Measurements from ENCODE around the gene WHRN.

WHRN gene

GRCh38 chr9:114513055-114513958 is 8.0 kb upstream of the WHRN start:
- DNase-seq: no peak

- DNase-seq: no peak
These were observed 7.0 kb upstream of the WHRN start for GRCh38 chr9:114511978-114512874.

GRCh38 chr9:114507726-114508125 is 2.5 kb upstream of the WHRN start:
- DNase-seq: peak; percentile 62

- no peak for DNase-seq
These were observed 763 bp upstream of the WHRN start for GRCh38 chr9:114506082-114506390.

GRCh38 chr9:114504341-114505186 is 709 bp downstream of the WHRN start:
- peak; percentile 47 for DNase-seq

GRCh38 chr9:114503522-114504340 is 1.5 kb downstream of the WHRN start:
- peak; percentile 39 for DNase-seq

GRCh38 chr9:114503009-114503408 is 2.3 kb downstream of the WHRN start:
- no peak for DNase-seq

GRCh38 chr9:114501796-114502682 is 3.2 kb downstream of the WHRN start:
- no peak for DNase-seq

GRCh38 chr9:114500697-114501292 is 4.5 kb downstream of the WHRN start:
- DNase-seq: no peak

- no peak for DNase-seq
These were observed 5.2 kb downstream of the WHRN start for GRCh38 chr9:114499941-114500696.

GRCh38 chr9:114499528-114499927 is 5.7 kb downstream of the WHRN start:
- DNase-seq: no peak

GRCh38 chr9:114497727-114498382 is 7.4 kb downstream of the WHRN start:
- no peak for DNase-seq

- DNase-seq: no peak
These were observed 8.0 kb downstream of the WHRN start for GRCh38 chr9:114497236-114497635.

- no peak for DNase-seq
These were observed 9.3 kb downstream of the WHRN start for GRCh38 chr9:114496011-114496410.

GRCh38 chr9:114494776-114495569 is 10.3 kb downstream of the WHRN start:
- no peak for DNase-seq

GRCh38 chr9:114493521-114494184 is 11.6 kb downstream of the WHRN start:
- no peak for DNase-seq

- no peak for DNase-seq
These were observed 12.3 kb downstream of the WHRN start for GRCh38 chr9:114492991-114493390.
